Panc1 (cell line): ENCODE results near the gene ARHGAP44.
"Not testable (repeated sequence)": the region's sequence is repeated elsewhere in the genome, so short reads cannot be mapped to it uniquely, and the experiment has no call there.

Source experiments
- POLR2AphosphoS5 ChIP-seq: IDR thresholded peaks from 2 replicates; pipeline ENCODE4 v1.6.1; 2012; ENCODE audit warnings: mild to moderate bottlenecking, low read depth, low read length, moderate library complexity
- REST ChIP-seq, 2 experiments: IDR thresholded peaks; 2 replicates each; pipeline ENCODE4 v1.6.1; 2011 to 2012; ENCODE audit warnings: low read depth in 2 of 2, control low read depth in 1 of 2, low read length in 1 of 2, mild to moderate bottlenecking in 1 of 2, moderate library complexity in 1 of 2; ENCODE audit not compliant: insufficient read depth in 1 of 2
- SIN3A ChIP-seq: IDR thresholded peaks from 2 replicates; pipeline ENCODE4 v1.6.1; 2012; ENCODE audit warnings: low read depth, mild to moderate bottlenecking, low read length, moderate library complexity, borderline replicate concordance; ENCODE audit not compliant: insufficient read depth
- TCF7L2 ChIP-seq: IDR thresholded peaks from 2 replicates; pipeline ENCODE4 v1.6.1; 2011; ENCODE audit warnings: mild to moderate bottlenecking, low read depth, low read length, inconsistent platforms
- TF ChIP-seq, protein P1 (sequence below): fragments of 450-650 bp; IDR thresholded peaks from 2 replicates; pipeline ENCODE4 v1.5.1; 2017; ENCODE audit warnings: mild to moderate bottlenecking

GRCh38 chr17:12879096-12879495 is 89.8 kb downstream of the ARHGAP44 start:
- TF ChIP-seq, protein P1, sequence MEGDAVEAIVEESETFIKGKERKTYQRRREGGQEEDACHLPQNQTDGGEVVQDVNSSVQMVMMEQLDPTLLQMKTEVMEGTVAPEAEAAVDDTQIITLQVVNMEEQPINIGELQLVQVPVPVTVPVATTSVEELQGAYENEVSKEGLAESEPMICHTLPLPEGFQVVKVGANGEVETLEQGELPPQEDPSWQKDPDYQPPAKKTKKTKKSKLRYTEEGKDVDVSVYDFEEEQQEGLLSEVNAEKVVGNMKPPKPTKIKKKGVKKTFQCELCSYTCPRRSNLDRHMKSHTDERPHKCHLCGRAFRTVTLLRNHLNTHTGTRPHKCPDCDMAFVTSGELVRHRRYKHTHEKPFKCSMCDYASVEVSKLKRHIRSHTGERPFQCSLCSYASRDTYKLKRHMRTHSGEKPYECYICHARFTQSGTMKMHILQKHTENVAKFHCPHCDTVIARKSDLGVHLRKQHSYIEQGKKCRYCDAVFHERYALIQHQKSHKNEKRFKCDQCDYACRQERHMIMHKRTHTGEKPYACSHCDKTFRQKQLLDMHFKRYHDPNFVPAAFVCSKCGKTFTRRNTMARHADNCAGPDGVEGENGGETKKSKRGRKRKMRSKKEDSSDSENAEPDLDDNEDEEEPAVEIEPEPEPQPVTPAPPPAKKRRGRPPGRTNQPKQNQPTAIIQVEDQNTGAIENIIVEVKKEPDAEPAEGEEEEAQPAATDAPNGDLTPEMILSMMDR, result not testable (repeated sequence)
- not testable (repeated sequence) for TF ChIP-seq SIN3A; REST (IDR thresholded peaks at IDR 0.05; ENCODE audit: insufficient read depth in 1 of 2, low read depth in 2 of 2, low read length in 1 of 2); POLR2AphosphoS5; TCF7L2
